ENCODE measurements around the gene HIPK2.

DNA sequence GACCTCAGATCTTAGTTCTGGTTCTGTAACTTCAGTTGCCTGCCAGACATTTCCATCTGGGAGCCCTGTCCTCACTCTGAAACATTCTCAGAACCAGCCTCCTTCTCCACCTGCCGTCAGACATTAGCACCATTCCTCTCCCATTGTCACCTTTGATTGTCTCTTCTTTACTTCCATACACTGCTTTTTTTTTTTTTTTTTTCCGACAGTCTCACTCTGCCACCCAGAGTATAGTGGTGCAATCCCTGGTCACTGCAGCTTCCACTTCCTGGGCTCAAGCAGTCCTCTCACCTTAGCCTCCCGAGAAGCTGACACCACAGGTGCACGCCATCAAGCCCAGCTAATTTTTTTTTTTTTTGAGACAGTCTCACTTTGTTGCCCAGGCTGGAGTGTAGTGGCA lies 21.1 kb upstream of the HIPK2 start:
- TF ChIP-seq CTCF (IDR thresholded peaks at IDR 0.05) (no peak), POLR2AphosphoS5 (IDR thresholded peaks at IDR 0.05) (no peak), POLR2A (IDR thresholded peaks at IDR 0.05) (no peak), EP300 (IDR thresholded peaks at IDR 0.05) (no peak)

Data from stomach (tissue), 4 donors.